Neutrophil (primary cell): ENCODE results near the gene DCAF7.
A peak's percentile ranks its signal among the peaks of the same experiment; 100 is the strongest.

Source experiments
- H3K27ac ChIP-seq: fragments of 200-600 bp; sonication (generic); 2 replicates; pipeline ENCODE4 v1.5.1; 2016; ENCODE audit warnings: mild to moderate bottlenecking, moderate library complexity
- H3K27me3 ChIP-seq: fragments of 200-600 bp; sonication (generic); 2 replicates; pipeline ENCODE4 v1.6.0; 2016; ENCODE audit warnings: mild to moderate bottlenecking
- H3K36me3 ChIP-seq: fragments of 200-600 bp; sonication (generic); 2 replicates; pipeline ENCODE4 v1.5.1; 2017
- H3K4me1 ChIP-seq, 2 experiments: fragments of 200-600 bp in 1 of 2; sonication (generic) in 1 of 2; 1 replicate in 1 of 2; 2 replicates in 1 of 2; pipeline versions ENCODE4 v1.5.1 to v1.6.1; 2013 to 2016; ENCODE audit warnings: low read depth in 1 of 2, low read length in 1 of 2, mild to moderate bottlenecking in 1 of 2, moderate library complexity in 1 of 2; ENCODE audit not compliant: control insufficient read depth in 1 of 2, insufficient read depth in 1 of 2
- H3K4me3 ChIP-seq, 2 experiments: fragments of 200-600 bp in 1 of 2; sonication (generic) in 1 of 2; 1 replicate in 1 of 2; 2 replicates in 1 of 2; pipeline ENCODE4 v1.5.1; 2013 to 2016; ENCODE audit warnings: low read depth in 1 of 2, low read length in 1 of 2, mild to moderate bottlenecking in 1 of 2, moderate library complexity in 1 of 2
- H3K9me3 ChIP-seq: fragments of 200-600 bp; sonication (generic); 2 replicates; pipeline ENCODE4 v1.5.1; 2016
- CTCF ChIP-seq: fragments of 200-600 bp; sonication (generic); IDR thresholded peaks from 2 replicates; pipeline ENCODE4 v1.5.1; 2016; ENCODE audit warnings: antibody characterized with exemption

DCAF7 gene

GRCh38 chr17:63623786-63624530 is 73.7 kb downstream of the DCAF7 start:
- Histone ChIP-seq H3K27me3 (peaks cover 13% of the 10 kb centered on the region), H3K27ac (peak overlapping the region; percentile 91), H3K4me1 (peaks cover 42 to 47% of the 10 kb centered on the region in 2 experiments), H3K9me3 (no peaks in the 10 kb centered on the region), H3K36me3 (peaks cover 7% of the 10 kb centered on the region), H3K4me3 (peak overlapping the region; percentile 77 to 85)
- no peak for TF ChIP-seq CTCF

DNA sequence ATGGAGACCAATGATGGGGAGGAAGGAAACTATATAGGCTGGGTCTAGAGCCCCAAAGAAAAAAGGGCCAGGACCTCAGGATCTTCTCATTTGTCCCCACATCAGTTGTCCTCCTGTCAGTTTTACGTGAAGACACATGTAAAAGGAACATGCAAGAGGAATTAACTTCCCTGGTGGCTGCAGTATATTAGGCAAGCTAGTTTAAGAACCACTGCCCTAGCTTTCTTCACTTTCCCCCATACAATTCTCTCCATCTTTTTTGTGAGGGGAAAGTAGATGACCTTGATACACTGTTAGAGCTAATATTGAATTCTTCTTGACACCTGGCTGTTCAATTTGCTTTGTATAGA is 74.2 kb downstream of the DCAF7 start:
- H3K4me3 ChIP-seq: peak overlapping the region; percentile 77 to 85

GRCh38 chr17:63626551-63627180 is 76.4 kb downstream of the DCAF7 start:
- H3K27ac ChIP-seq: peak overlapping the region; percentile 44
- H3K36me3 ChIP-seq: peaks cover 17% of the 10 kb centered on the region
- peaks cover 39 to 52% of the 10 kb centered on the region in 2 experiments for H3K4me1 ChIP-seq
- no peaks in the 10 kb centered on the region for H3K27me3 ChIP-seq
- H3K9me3 ChIP-seq: no peaks in the 10 kb centered on the region
- no peak overlapping the region for H3K4me3 ChIP-seq
- TF ChIP-seq CTCF: no peak

More for the DNA sequence above, 74.2 kb downstream of the DCAF7 start:
- Histone ChIP-seq H3K27ac (peak overlapping the region; percentile 91), H3K36me3 (peaks cover 13% of the 10 kb centered on the region), H3K27me3 (peaks cover 12% of the 10 kb centered on the region), H3K9me3 (no peaks in the 10 kb centered on the region), H3K4me1 (peaks cover 42 to 47% of the 10 kb centered on the region in 2 experiments)
- TF ChIP-seq CTCF: no peak

DNA sequence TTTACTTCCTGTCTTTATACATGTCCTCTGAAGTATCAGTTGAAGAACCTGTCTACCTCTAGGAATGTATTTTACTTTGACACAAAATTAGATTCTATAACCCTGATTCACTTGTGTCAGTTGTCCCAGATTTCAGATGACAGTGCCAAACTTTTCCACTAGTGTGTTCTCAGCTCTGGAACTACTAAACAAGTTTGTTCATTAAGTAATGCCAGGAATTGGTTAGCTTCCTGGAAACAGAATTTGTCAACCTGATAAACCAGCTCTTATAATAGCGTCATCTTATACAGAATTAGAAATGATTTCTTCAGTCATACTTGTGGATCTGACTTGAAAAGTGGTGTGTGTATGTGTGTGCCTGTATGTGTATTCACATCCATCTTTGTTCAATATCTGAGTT is 79.3 kb downstream of the DCAF7 start:
- Histone ChIP-seq H3K36me3 (peaks cover 38% of the 10 kb centered on the region), H3K9me3 (no peaks in the 10 kb centered on the region), H3K4me1 (peaks cover 43 to 58% of the 10 kb centered on the region in 2 experiments), H3K27ac (peak overlapping the region; percentile 7), H3K27me3 (no peaks in the 10 kb centered on the region), H3K4me3 (no peak overlapping the region)
- no peak for TF ChIP-seq CTCF

DNA sequence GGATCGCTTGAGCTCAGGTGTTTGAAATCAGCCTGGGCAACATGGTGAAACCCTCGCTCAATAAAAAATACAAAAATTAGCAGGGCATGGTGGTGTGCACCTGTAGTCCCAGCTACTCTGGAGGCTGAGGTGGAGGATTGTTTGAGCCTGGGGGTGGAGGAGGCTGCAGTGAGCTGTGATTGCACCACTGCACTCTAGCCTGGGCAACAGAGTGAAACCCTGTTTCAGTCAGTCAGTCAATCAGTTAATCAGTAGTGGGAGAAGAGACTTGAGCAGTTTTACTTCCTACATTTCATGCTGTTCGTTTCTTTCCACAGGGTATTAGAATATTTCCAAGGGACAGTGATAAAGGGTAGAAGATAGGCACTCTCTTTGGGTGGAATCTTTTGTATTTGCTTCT is 80.8 kb downstream of the DCAF7 start:
- Histone ChIP-seq H3K9me3 (no peaks in the 10 kb centered on the region), H3K27me3 (no peaks in the 10 kb centered on the region), H3K27ac (peak overlapping the region; percentile 26), H3K4me1 (peaks cover 43 to 51% of the 10 kb centered on the region in 2 experiments), H3K36me3 (peaks cover 52% of the 10 kb centered on the region), H3K4me3 (no peak overlapping the region)
- no peak for TF ChIP-seq CTCF
